SU-DHL-6 (cell line): Measurements from ENCODE around the gene PTPN1.

Source experiments
- CTCF ChIP-seq: fragments of 200-600 bp; sonication (generic); IDR thresholded peaks from one replicate; pipeline ENCODE4 v1.5.1; 2017; ENCODE audit warnings: antibody characterized with exemption, mild to moderate bottlenecking, low read length, moderate library complexity; ENCODE audit not compliant: insufficient read depth, poor library complexity, severe bottlenecking
- EZH2phosphoT487 ChIP-seq: fragments of 200-600 bp; sonication (generic), shearing (Covaris generic); conservative IDR thresholded peaks from 2 replicates; pipeline ENCODE4 v1.6.1; 2018; ENCODE audit warnings: mild to moderate bottlenecking, antibody characterized with exemption, low read length, moderate library complexity, mixed read lengths

DNA sequence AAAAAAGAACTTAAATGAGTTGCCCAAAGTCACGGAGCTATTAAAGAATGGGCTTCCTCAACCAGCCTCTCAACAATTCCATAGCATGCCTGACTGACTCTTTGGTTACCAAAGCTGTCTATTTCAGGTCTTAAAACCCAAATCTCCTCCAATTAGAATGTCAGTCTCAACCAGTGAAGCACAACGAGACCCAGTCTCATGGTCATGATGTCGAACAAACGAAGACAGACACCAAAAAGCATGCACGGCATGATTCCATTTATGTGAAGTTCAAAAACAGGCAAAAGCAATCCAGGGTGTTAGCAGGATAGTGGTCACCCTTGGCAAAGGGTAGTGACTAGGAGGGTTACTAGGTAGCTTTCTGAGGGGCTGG, 16.3 kb upstream of the PTPN1 start:
- TF ChIP-seq CTCF (no peak), EZH2phosphoT487 (no peak)
